GM18517 (cell line): Measurements from ENCODE around the gene CABLES2.

Experiments used
- ATAC-seq: cut with Tn5 transposase; IDR thresholded peaks from one replicate; pipeline ENCODE4 v1.9.1; 2021; ENCODE audit warnings: mild to moderate bottlenecking, moderate library complexity; ENCODE audit not compliant: unreplicated experiment

CABLES2 gene

GRCh38 chr20:62405108-62405980 is 1.7 kb downstream of the CABLES2 start:
- ATAC-seq, result no peak

DNA sequence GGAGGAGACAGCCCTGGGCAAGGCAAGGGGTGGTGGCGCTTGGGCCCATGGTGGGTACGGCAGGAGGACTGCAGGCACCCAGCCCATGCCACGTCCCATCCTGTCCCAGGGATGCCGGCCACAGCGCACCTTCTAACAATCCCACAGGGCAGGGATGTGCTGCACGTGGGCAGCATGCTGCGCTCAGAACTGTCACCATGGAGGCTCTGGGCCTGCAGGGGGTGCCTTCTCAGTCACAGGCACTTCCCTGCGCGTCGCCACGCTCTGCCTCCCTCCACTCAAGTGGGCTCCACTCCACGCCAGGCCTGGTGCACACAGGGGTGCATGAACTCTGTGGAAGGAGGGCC is 2.4 kb downstream of the CABLES2 start:
- no peak for ATAC-seq

DNA sequence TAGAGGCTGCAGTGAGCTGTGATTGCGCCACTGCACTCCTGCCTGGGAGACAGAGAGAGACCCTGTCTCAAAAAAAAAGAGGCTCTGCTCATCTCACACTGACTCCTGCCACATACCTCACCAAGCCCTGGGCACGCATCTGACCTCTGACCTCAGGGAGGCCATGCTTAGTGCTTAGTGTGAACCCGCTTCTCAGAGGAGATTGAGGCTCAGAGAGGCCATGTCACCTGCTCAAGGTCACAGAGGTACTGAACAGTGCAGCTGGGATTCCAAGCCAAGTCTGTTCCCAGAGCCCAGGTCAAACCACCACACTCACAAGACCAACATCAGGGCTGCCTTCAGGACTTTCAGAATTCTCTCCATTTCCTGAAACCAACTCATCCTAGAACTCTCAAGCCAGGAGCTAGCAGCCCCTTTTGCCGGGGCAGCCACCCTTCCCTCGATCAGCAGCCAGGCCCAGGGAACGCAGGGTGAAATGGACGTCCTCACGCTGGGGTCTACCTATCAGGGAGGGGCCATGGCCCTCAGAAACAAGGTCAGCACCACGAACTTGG is 2.9 kb downstream of the CABLES2 start:
- ATAC-seq, result no peak

GRCh38 chr20:62403331-62403730 is 3.8 kb downstream of the CABLES2 start:
- no peak for ATAC-seq

DNA sequence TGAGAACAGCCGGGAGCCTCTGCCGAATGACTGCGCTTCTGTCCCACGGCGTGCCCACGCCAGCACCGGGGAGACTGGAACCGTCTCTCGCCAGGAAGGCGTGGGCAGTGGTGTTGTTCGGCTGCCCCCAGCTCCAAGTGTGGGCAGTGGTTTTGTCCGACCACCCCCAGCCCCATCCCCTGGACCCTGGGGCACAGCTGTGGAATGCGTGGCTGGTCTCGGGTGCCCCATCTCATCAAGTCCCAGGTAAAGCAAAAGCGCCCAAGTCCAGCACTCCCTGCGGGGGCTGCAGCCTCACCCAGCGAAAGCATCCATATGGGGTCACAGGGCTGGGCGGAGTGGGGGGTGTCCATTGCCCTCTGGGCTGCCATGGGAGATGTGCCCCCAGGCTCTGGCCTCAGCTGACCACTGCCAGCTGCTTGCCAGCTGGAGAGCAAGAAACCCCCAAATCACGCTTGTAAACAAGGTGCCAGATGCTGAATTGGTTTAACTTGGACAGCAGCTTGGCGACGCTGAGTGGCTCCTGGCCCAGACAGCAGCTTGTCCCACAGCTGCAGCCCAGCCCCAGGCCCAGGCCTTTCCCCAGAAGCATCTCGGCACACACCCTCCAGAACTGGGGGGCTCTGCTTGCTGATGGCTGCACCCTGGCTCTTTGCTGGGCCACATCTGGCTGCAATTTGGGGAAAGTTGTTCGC is 4.5 kb downstream of the CABLES2 start:
- ATAC-seq, result no peak

DNA sequence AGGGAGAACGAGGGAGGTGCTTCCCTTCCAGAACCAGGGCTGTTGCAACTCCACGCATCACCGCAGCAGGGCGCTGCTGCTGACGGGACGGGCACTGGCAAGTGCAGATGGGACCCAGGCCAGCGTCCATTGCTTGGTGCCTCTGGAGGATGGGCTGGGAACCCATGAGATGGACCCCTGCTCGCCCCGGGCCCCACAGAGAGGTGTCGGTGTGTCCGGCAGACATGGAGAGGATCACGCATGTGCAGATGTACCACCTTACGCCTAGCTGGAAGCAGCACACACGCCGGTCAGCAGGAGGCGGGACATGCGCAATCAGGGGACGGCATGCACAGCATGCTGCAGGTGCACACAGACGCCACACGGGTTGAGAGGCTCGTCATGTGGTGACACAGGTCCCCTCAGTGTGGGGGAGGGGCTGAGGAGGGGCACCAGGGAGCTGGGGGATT is 5.7 kb downstream of the CABLES2 start:
- no peak for ATAC-seq

DNA sequence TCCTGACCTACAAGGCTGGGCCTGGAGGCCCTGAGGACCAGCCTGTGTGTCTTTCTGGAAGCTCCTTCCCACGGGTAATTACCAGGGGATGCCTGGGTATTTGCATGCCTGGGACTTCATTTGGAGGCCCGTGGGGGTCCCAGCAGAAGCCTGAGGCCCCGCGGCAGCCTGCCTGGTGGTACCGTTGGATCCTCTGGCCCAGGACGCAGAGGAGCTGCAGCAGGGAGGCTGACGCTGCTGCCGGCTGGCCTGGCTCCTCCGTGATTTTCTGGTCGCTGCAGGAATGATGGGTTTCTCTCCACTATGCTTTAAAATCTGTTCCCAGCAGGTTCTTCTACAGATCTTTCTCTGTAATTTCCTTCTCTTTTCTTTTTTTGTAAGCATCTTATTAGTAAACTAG is 6.5 kb downstream of the CABLES2 start:
- ATAC-seq, result no peak

DNA sequence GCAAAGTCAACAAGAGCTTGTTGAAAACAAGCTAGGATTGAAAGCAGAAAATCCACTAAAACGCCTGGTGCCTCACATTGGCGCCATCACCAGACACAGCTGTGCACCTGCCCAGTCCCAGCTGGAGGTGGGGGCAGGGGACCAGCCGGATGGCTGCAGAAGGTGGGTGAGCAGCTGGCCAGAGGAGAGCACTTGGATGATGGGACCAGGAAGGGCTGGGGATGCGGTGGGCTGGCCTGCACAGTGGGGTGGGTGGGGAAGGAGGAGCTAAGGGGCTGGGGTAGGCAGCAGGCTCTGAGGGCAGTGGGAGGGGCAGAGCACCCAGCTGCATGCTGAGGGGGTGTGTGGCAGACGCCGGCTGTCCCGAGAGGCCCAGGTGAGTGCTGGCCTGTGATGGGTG is 7.1 kb downstream of the CABLES2 start:
- no peak for ATAC-seq

DNA sequence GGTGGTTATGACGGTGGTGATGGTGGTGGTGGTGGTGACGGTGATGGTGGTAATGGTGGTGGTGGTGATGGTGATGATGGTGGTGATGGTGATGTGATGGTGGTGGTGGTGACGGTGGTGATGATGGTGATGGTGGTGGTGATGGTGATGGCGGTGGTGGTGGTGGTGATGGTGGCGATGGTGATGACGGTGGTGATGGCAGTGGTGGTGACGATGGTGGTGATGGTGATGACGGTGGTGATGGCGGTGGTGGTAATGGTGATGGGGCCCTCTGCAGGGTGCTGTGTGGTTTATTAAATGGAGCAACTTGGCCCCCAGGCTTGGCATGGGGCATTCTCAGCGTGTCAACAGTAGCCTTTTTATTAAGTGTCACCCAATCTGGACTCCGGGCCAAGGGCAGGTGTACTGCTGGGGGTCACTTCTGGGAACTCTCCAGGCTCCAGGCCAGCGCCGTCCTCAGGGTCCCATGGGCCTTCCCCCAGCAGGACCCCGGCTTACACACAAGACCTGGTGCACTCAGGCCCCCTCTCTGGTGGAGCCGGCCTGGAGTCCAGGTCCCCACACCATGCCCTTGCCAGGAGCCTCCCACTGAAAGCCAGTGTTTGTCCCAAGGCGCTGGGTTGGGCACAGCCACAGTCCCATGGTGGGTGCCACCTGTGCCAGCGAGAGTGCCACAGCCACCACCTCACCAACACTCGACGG is 8.8 kb downstream of the CABLES2 start:
- ATAC-seq, result no peak

DNA sequence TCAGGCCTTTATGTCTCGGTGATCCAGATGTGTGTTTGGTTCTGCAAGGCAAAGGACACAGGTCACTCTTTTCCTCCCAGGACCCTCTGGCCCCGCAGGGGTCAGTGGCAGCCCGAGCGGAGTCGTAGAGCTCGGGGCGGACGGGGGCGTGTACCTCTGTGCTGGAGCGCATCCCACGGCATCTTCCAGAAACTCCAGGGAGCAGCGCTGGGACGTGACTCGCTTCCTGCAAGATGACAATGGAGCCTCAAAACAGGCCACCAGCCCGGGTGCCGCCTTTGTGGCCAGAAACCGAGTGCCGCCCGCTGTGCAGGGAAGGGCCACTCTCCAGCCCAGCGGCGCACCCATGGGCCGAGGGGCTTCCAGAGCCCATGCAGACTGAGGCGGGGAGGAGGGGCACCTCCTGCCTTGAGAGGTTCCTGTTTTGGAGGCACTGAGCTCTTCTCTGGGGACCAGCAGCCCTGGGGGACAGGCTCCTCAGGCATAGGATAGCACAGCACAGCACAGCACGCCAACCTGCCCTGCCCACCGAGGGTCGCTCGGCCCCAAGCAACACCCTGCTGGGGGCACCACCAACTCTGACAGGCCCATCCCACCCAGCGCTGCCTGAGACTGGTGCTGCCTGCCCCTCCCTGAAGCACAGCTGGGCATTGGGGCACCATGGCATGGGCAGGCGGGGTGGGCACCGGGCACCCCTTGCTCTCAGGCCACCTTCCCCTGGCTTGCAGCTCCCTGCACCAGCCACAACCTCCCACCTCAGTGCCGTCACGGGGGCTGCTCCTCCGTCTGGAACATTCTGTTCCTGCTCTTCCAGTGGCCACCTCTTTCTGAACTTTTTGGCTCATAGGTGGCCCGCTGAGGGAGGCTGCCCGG is 10.5 kb downstream of the CABLES2 start:
- ATAC-seq, result no peak

DNA sequence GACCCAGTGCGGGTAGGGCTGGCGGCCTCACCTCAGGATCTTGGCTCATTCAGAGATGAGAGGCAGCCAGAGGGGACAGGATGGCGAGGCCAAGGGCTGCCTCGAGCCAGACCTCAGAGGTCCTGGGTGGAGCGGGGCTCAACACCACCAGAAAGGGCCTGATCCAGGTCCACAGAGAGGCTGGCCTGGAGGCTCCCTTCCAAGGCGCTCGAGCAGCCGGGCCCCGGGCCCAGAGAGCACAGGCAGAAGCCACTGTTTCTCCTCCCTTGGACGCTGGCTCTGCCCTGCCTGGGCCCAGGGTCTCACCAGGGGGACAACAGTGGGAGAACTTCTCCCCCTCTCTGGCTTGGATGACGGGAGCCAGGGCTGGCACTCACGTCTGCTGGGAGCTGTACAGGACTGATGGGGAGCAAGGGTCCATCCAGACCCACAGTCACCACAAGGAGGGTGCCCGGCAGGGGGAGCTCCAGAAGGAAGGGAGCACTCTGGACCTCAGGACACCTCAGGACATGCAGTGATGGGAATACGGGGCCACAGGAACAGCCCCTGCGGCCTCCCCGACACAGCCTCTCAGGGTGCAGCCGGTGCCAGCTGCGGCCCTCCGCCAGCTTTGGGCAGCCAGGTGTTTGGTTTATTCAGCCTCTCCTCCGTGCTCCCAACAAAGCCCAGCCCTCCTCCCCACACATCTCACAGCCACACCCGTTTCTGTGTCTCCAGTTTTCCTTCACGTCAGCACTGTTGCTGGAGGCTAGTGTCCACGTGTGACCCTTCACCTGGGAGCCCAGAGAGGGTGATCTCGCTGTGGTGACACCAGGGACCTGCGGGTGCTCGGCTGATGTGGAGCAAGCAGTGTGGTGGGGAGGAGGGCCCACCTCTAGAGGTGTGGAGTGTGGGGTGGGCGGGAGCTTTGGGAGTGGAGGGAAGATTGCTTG is 11.5 kb downstream of the CABLES2 start:
- ATAC-seq, result no peak

DNA sequence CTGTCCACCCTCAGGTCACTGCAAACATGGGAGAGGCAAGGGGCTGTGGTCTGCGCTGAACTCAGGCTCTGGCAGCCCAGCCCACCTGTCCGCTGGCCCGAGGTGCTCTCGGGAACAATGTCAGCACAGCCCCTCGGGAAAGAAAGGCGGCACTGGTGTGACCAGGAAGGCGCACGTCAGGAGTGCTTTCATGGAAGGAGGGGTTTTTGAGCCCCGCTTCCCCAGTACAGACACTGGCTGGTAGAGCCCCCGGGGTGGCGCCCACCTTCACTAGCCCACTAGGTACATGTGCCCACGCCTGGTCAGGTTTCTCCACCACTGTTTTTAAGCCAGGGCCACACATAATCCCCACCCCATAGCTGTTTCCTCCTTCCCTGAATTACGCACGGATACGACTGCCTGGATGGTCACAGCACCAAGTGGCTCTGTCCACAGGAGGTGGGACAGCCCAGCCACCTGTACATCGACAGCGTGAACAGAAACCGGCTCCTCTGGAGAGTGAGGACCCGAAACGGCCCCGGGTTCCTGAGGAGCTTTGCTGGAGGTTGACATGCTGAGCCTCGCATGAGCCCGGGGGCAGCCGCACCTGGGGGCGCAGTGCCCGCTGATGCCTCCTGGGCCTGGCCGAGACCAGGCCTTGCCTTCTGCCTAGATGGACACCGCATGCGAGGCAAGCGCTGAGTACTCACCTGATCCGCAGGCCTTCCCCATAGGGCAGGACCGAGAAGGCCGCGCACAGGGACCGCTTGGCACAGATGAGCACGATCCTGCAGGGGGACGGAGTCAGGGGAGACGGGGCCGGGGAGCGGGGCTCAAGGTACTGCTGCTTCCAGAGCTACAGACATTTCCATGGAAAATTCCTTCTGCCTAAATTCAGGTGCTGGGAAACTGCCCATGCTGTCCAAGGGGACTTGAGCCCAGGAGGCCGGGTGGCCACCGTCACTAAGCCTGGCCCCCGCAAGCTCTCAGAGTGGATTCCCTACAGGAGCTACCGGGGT is 12.5 kb downstream of the CABLES2 start:
- ATAC-seq, result no peak

DNA sequence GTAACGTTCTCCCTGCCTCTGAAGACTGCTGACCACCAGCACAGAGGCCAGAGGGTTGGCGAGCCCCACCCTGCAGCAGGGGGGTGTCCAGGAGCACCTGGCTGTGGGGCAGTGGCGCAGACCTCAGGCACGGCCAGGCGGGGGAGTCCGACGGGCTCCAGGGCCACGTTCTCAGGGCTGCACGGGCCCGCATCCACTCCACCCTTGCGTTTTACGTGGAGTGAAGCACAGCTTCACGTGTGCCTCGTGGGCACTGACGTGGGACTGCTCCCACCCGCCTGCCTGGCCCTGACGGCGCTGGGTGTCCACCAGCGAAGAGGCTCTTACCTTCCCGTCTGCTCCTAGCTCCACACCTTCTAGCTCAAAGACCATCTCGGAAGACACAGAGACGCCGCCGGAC is 13.3 kb downstream of the CABLES2 start:
- ATAC-seq, result no peak

- no peak for ATAC-seq
Measured at GRCh38 chr20:62393335-62393665, 13.8 kb downstream of the CABLES2 start.

- ATAC-seq, result no peak
Measured at GRCh38 chr20:62392621-62393334, 14.3 kb downstream of the CABLES2 start.

DNA sequence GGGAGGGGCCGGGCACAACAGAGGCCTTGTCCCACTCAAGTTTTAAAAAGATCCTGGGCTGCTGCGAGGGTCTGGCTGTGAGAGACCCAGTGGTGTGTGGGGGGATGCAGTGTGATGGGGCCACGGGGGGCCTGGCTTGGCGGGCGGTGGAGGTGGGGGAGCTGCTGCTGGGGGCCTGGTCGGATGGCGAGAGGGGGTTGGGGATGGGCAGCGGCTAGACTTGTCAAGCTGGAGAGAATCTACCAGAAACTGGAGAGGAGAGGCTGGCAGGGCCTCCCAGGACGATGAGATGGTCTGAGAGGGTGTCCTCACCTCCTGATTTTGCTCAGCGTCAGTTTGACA is 15.0 kb downstream of the CABLES2 start:
- no peak for ATAC-seq

DNA sequence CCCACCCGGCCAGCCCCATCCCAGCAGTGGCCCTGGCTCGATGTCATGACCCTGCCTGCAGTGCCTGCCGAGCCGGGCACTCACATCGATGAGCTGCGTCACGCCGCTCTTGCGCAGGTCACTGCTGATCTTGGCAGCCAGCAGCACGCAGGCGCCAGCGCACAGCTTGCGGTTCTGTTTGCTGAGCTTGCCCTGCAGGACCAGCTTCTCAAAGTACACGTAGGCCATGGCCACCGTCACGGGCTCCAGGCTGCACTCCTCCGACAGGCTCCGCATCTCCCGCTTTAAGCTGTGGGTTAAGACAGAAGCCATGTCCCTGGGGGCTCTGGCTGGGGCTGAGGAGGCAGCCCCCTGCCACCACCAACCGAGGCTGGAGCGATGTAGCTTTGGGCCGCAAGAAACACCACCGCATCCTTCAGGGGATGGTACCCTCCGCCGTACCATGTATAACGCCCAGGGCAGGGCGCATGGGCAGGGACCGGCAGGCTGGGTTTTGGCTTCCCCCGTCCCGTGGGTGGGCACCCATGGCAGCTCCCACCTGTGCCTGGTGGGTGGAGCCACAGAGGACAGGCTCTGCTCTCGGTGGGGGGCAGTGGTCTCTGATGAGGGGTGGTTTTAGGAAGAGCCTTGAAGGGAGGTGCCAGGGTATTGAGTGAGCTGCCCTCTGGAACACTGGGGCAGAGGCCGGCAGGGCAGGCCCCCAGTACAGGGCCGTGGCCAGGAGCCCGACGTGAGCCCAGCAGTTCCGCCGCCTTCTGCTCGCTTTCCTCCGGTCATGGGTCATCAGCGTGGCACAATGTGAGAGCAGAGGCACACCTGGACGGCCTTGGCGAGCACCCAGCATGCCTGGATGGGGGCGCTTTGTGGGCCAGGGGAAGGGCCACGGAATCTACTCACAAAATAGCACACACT is 15.7 kb downstream of the CABLES2 start:
- ATAC-seq, result no peak
